Psoas muscle (tissue), 8 donors: Measurements from ENCODE around the gene PSMD2. TPM values are rescaled to one million over a fixed set of nuclear protein-coding genes. Genes with fewer than 3 reads are reported as not detected.

Experiments
- ATAC-seq, 4 donors: fragments of 200-7000 bp; cut with Tn5 transposase; one replicate each; pipeline ENCODE4 v1.9.1; 2020; ENCODE audit warnings: moderate library complexity in 3 of 4, mild to moderate bottlenecking in 2 of 4
- DNase-seq, 2 donors: peaks; one replicate each; pipeline ENCODE4 v3.0.0-alpha.2; 2020
- H3K27ac ChIP-seq: fragments of 200-600 bp; one replicate; pipeline ENCODE4 v1.8.0; 2022
- H3K27me3 ChIP-seq, 3 donors: fragments of 200-600 bp in 1 of 3; one replicate each; pipeline versions ENCODE4 v1.6.1 to v1.8.0; 2013 to 2022; ENCODE audit warnings: low read length in 2 of 3, mild to moderate bottlenecking in 2 of 3, moderate library complexity in 1 of 3; ENCODE audit not compliant: insufficient read depth in 3 of 3
- H3K36me3 ChIP-seq, 2 donors: fragments of 200-600 bp in 1 of 2; one replicate each; pipeline versions ENCODE4 v1.6.1 to v1.8.0; 2013 to 2022; ENCODE audit warnings: low read depth in 1 of 2, mild to moderate bottlenecking in 1 of 2, moderate library complexity in 1 of 2; ENCODE audit not compliant: insufficient read depth in 1 of 2
- H3K4me1 ChIP-seq: fragments of 200-600 bp; one replicate; pipeline ENCODE4 v1.8.0; 2022
- H3K4me3 ChIP-seq: fragments of 200-600 bp; one replicate; pipeline ENCODE4 v1.8.0; 2022; ENCODE audit warnings: mild to moderate bottlenecking
- H3K9me3 ChIP-seq: fragments of 200-600 bp; one replicate; pipeline ENCODE4 v1.8.0; 2022
- CTCF ChIP-seq: fragments of 200-600 bp; IDR thresholded peaks from one replicate; pipeline ENCODE4 v1.8.0; 2022; ENCODE audit warnings: antibody characterized with exemption
- WGBS, 3 donors: extraction: QIAGEN DNeasy Blood & Tissue Kit; methylation state at CpG; one replicate each; pipeline versions ENCODE4 v1.1.6 to v1.1.7; 2013; 5-methylcytosine and 5-hydroxymethylcytosine counted together
- intact Hi-C, 2 donors: fragments of 100-400 bp; cut with DNase I; formaldehyde crosslinking; loops; one replicate each; pipeline versions ENCODE4 v1.11.0 to v1.14.2; 2022
- polyA plus RNA-seq, 3 donors: library from polyadenylated mRNA; stranded (reverse); fragments of 200-250 nt; gene quantifications; one replicate each; pipeline ENCODE4 v1.2.3, GENCODE V29; 2013
- total RNA-seq, 4 donors: library from RNA; stranded (reverse); fragmentation: NEBNext Ultra II Directional in 2 of 4; extraction: Animal tissue kit (Norgen Biotek cat#: 25700) in 2 of 4; gene quantifications; one replicate each; pipeline versions ENCODE4 v1.2.1 to v1.2.4, GENCODE V29; 2021 to 2023
- donor health status: healthy with polysubstance abuse.
- donor health status: DM: no; HTN: no; CAD: no; lungs with moderate emphysema.
- donor health status: Bipolar disorder and iron deficiency.
- donor health status: healthy.
- donor health status: DM: yes; HTN: yes; CAD: no.
- donor health status: DM: no; HTN: no; CAD: no.
- donor health status: DM: no; HTN: no; CAD: no.
- donor health status: DM: yes; HTN: yes; CAD: no.

The PSMD2 gene
- total and polyA plus RNA-seq, 7 donors = 338 to 898 (median 430) TPM

GRCh38 chr3:184344579-184345316 is 45.7 kb downstream of the PSMD2 start:
- DNase-seq = peak in 1 of 2 donors; percentile 39
- no peak overlapping the region for H3K4me3 ChIP-seq
- H3K36me3 ChIP-seq = peaks cover 2 to 33% of the 10 kb centered on the region in 2 donors
- intact Hi-C loops = loop anchor here in 1 of 2 donors (5.0 kb wide), 1 partner anchor 42 kb away; no protein-coding TSS in a partner anchor
- no peaks in the 10 kb centered on the region for H3K27me3 ChIP-seq
- no peak for ATAC-seq
- H3K27ac ChIP-seq = no peak overlapping the region
- 66 to 80% (median 72%) methylated on average over 24 of the region's 24 CpGs for WGBS, 3 donors
- no peak for TF ChIP-seq CTCF
- peaks cover 14% of the 10 kb centered on the region for H3K4me1 ChIP-seq
- no peaks in the 10 kb centered on the region for H3K9me3 ChIP-seq

- DNase-seq = peak; percentile 76 to 91
These were observed 46.5 kb downstream of the PSMD2 start for GRCh38 chr3:184345317-184346144.

GRCh38 chr3:184346480-184347190 is 47.6 kb downstream of the PSMD2 start:
- H3K27ac ChIP-seq = peak overlapping the region; percentile 56
- WGBS, 3 donors = 85 to 91% (median 90%) methylated on average over 20 of the region's 20 CpGs
- intact Hi-C loops = no loop called here
- no peak for TF ChIP-seq CTCF
- H3K36me3 ChIP-seq = peaks cover 2 to 32% of the 10 kb centered on the region in 2 donors
- no peak overlapping the region for H3K4me3 ChIP-seq
- DNase-seq = no peak
- no peak for ATAC-seq
- no peaks in the 10 kb centered on the region for H3K27me3 ChIP-seq
- peaks cover 11% of the 10 kb centered on the region for H3K4me1 ChIP-seq
- H3K9me3 ChIP-seq = no peaks in the 10 kb centered on the region

More at GRCh38 chr3:184345317-184346144, 46.5 kb downstream of the PSMD2 start:
- peaks cover 11% of the 10 kb centered on the region for H3K4me1 ChIP-seq
- 33 to 46% (median 37%) methylated on average over 14 of the region's 14 CpGs for WGBS, 3 donors
- H3K4me3 ChIP-seq = no peak overlapping the region
- ATAC-seq = peak; percentile 92 to 97 (median 95)
- H3K27me3 ChIP-seq = no peaks in the 10 kb centered on the region
- intact Hi-C loops = no loop called here
- peak; percentile 58 for TF ChIP-seq CTCF
- H3K27ac ChIP-seq = peak overlapping the region; percentile 56
- H3K9me3 ChIP-seq = no peaks in the 10 kb centered on the region
- H3K36me3 ChIP-seq = peaks cover 2 to 33% of the 10 kb centered on the region in 2 donors

- Histone ChIP-seq H3K4me3 (no peak overlapping the region), H3K27me3 (no peaks in the 10 kb centered on the region), H3K9me3 (no peaks in the 10 kb centered on the region), H3K27ac (no peak overlapping the region), H3K36me3 (peaks cover 2 to 23% of the 10 kb centered on the region in 2 donors), H3K4me1 (peaks cover 11% of the 10 kb centered on the region)
- TF ChIP-seq CTCF = no peak
- DNase-seq = no peak
- no peak for ATAC-seq
- intact Hi-C loops = no loop called here
- WGBS, 3 donors = 66 to 75% (median 71%) methylated on average over 12 of the region's 12 CpGs
These were observed 48.4 kb downstream of the PSMD2 start for GRCh38 chr3:184347321-184348056.
